HUES64 (cell line): Measurements from ENCODE around the gene CLDN4.
A peak's percentile ranks its signal among the peaks of the same experiment; 100 is the strongest.
"Not testable (repeated sequence)": the region's sequence is repeated elsewhere in the genome, so short reads cannot be mapped to it uniquely, and the experiment has no call there.

Experiments used
- H3K27ac ChIP-seq: 2 replicates; pipeline ENCODE4 v1.7.0; 2013; ENCODE audit warnings: low read depth, low read length, inconsistent platforms
- H3K27me3 ChIP-seq: 2 replicates; pipeline ENCODE4 v1.6.1; 2013; ENCODE audit warnings: mild to moderate bottlenecking, low read length; ENCODE audit not compliant: insufficient read depth
- H3K36me3 ChIP-seq: 2 replicates; pipeline ENCODE4 v1.6.1; 2013; ENCODE audit warnings: mild to moderate bottlenecking, low read length; ENCODE audit not compliant: insufficient read depth
- H3K4me1 ChIP-seq: 2 replicates; pipeline ENCODE4 v1.6.1; 2013; ENCODE audit warnings: mild to moderate bottlenecking, low read length, moderate library complexity; ENCODE audit not compliant: insufficient read depth
- H3K4me3 ChIP-seq: 2 replicates; pipeline ENCODE4 v1.5.1; 2013; ENCODE audit warnings: mild to moderate bottlenecking, low read length, moderate library complexity
- H3K9ac ChIP-seq: 2 replicates; pipeline ENCODE4 v1.6.1; 2013; ENCODE audit warnings: mild to moderate bottlenecking, low read depth, low read length
- H3K9me3 ChIP-seq: 2 replicates; pipeline ENCODE4 v1.6.1; 2013; ENCODE audit warnings: low read depth, low read length; ENCODE audit not compliant: insufficient read depth
- WGBS: fragments of 150-250, 120-280 bp; methylation state at CpG from one replicate; pipeline ENCODE4 v1.1.7; 2013; ENCODE audit warnings: missing lambda C conversion rate; 5-methylcytosine and 5-hydroxymethylcytosine counted together

The CLDN4 gene

GRCh38 chr7:73809467-73809951 lies 21.3 kb upstream of the CLDN4 start:
- H3K36me3 ChIP-seq, result no peaks in the 10 kb centered on the region
- no peak overlapping the region for H3K27ac ChIP-seq
- H3K27me3 ChIP-seq, result no peaks in the 10 kb centered on the region
- no peaks in the 10 kb centered on the region for H3K4me1 ChIP-seq
- no peaks in the 10 kb centered on the region for H3K9me3 ChIP-seq
- no peak overlapping the region for H3K9ac ChIP-seq
- no peak overlapping the region for H3K4me3 ChIP-seq
- 89% methylated on average over 21 of the region's 21 CpGs for WGBS

- no peak overlapping the region for H3K4me3 ChIP-seq
- H3K9ac ChIP-seq, result no peak overlapping the region
- whole genome bisulfite sequencing, result 63% methylated on average over 4 of the region's 4 CpGs
- H3K9me3 ChIP-seq, result no peaks in the 10 kb centered on the region
- no peaks in the 10 kb centered on the region for H3K36me3 ChIP-seq
- no peaks in the 10 kb centered on the region for H3K4me1 ChIP-seq
- H3K27me3 ChIP-seq, result no peaks in the 10 kb centered on the region
- H3K27ac ChIP-seq, result no peak overlapping the region
Observed at GRCh38 chr7:73810998-73811360, 19.8 kb upstream of the CLDN4 start.

- H3K4me3 ChIP-seq, result no peak overlapping the region
- 3% methylated on average over 10 of the region's 11 CpGs for WGBS
Observed at GRCh38 chr7:73811760-73812168, 19.0 kb upstream of the CLDN4 start.

GRCh38 chr7:73812996-73813395 lies 17.8 kb upstream of the CLDN4 start:
- H3K27ac ChIP-seq, result no peak overlapping the region
- 90% methylated on average over 3 of the region's 3 CpGs for WGBS

More at GRCh38 chr7:73811760-73812168, 19.0 kb upstream of the CLDN4 start:
- H3K27me3 ChIP-seq, result no peaks in the 10 kb centered on the region
- H3K9ac ChIP-seq, result no peak overlapping the region
- H3K27ac ChIP-seq, result no peak overlapping the region
- no peaks in the 10 kb centered on the region for H3K9me3 ChIP-seq
- no peaks in the 10 kb centered on the region for H3K4me1 ChIP-seq
- no peaks in the 10 kb centered on the region for H3K36me3 ChIP-seq

GRCh38 chr7:73815436-73815835 lies 15.4 kb upstream of the CLDN4 start:
- Histone ChIP-seq H3K36me3 (no peaks in the 10 kb centered on the region), H3K27ac (no peak overlapping the region), H3K4me1 (no peaks in the 10 kb centered on the region), H3K9me3 (no peaks in the 10 kb centered on the region), H3K4me3 (no peak overlapping the region), H3K9ac (no peak overlapping the region), H3K27me3 (no peaks in the 10 kb centered on the region)
- WGBS, result 87% methylated on average over 8 of the region's 8 CpGs

More at GRCh38 chr7:73812996-73813395, 17.8 kb upstream of the CLDN4 start:
- Histone ChIP-seq H3K27me3 (no peaks in the 10 kb centered on the region), H3K9me3 (no peaks in the 10 kb centered on the region), H3K4me3 (no peak overlapping the region), H3K4me1 (no peaks in the 10 kb centered on the region), H3K36me3 (no peaks in the 10 kb centered on the region), H3K9ac (no peak overlapping the region)

GRCh38 chr7:73817121-73817520 lies 13.7 kb upstream of the CLDN4 start:
- Histone ChIP-seq H3K9ac (no peak overlapping the region), H3K9me3 (no peaks in the 10 kb centered on the region), H3K36me3 (no peaks in the 10 kb centered on the region), H3K4me1 (no peaks in the 10 kb centered on the region), H3K27me3 (no peaks in the 10 kb centered on the region), H3K27ac (no peak overlapping the region), H3K4me3 (no peak overlapping the region)
- WGBS, result 93% methylated on average over 6 of the region's 6 CpGs

GRCh38 chr7:73820013-73820412 lies 10.8 kb upstream of the CLDN4 start:
- Histone ChIP-seq H3K36me3 (no peaks in the 10 kb centered on the region), H3K27ac (no peak overlapping the region), H3K4me3 (no peak overlapping the region), H3K9me3 (no peaks in the 10 kb centered on the region), H3K27me3 (no peaks in the 10 kb centered on the region), H3K4me1 (peaks cover 5% of the 10 kb centered on the region; the same call in 1 of the 2 replicates), H3K9ac (no peak overlapping the region)
- 87% methylated on average over 6 of the region's 7 CpGs for WGBS

GRCh38 chr7:73821597-73822285 lies 9.1 kb upstream of the CLDN4 start:
- H3K9me3 ChIP-seq, H3K27me3 ChIP-seq, H3K9ac ChIP-seq, H3K4me1 ChIP-seq, H3K4me3 ChIP-seq, H3K36me3 ChIP-seq, H3K27ac ChIP-seq: not testable (repeated sequence)
- 93% methylated on average over 14 of the region's 14 CpGs for WGBS

- peak overlapping the region; percentile 19; the same call in 1 of the 2 replicates for H3K9ac ChIP-seq
- WGBS, result 64% methylated on average over 15 of the region's 15 CpGs
Observed at GRCh38 chr7:73822319-73823173, 8.2 kb upstream of the CLDN4 start.

GRCh38 chr7:73823257-73823656 lies 7.5 kb upstream of the CLDN4 start:
- Histone ChIP-seq H3K9ac (no peak overlapping the region), H3K4me3 (no peak overlapping the region), H3K9me3 (no peaks in the 10 kb centered on the region), H3K36me3 (no peaks in the 10 kb centered on the region), H3K27me3 (no peaks in the 10 kb centered on the region), H3K27ac (no peak overlapping the region), H3K4me1 (peaks cover 15% of the 10 kb centered on the region)
- 81% methylated on average over 5 of the region's 5 CpGs for WGBS

More at GRCh38 chr7:73822319-73823173, 8.2 kb upstream of the CLDN4 start:
- H3K27ac ChIP-seq, result no peak overlapping the region
- no peaks in the 10 kb centered on the region for H3K9me3 ChIP-seq
- H3K27me3 ChIP-seq, result no peaks in the 10 kb centered on the region
- peaks cover 10% of the 10 kb centered on the region for H3K4me1 ChIP-seq
- H3K36me3 ChIP-seq, result no peaks in the 10 kb centered on the region
- no peak overlapping the region for H3K4me3 ChIP-seq

- Histone ChIP-seq H3K9me3 (no peaks in the 10 kb centered on the region), H3K27me3 (no peaks in the 10 kb centered on the region), H3K4me3 (no peak overlapping the region), H3K9ac (no peak overlapping the region), H3K36me3 (no peaks in the 10 kb centered on the region), H3K27ac (no peak overlapping the region), H3K4me1 (peaks cover 20% of the 10 kb centered on the region)
- 86% methylated on average over 11 of the region's 11 CpGs for WGBS
Observed at GRCh38 chr7:73823873-73824592, 6.8 kb upstream of the CLDN4 start.
